Measurements from ENCODE around the gene IFI27.

IFI27 gene

DNA sequence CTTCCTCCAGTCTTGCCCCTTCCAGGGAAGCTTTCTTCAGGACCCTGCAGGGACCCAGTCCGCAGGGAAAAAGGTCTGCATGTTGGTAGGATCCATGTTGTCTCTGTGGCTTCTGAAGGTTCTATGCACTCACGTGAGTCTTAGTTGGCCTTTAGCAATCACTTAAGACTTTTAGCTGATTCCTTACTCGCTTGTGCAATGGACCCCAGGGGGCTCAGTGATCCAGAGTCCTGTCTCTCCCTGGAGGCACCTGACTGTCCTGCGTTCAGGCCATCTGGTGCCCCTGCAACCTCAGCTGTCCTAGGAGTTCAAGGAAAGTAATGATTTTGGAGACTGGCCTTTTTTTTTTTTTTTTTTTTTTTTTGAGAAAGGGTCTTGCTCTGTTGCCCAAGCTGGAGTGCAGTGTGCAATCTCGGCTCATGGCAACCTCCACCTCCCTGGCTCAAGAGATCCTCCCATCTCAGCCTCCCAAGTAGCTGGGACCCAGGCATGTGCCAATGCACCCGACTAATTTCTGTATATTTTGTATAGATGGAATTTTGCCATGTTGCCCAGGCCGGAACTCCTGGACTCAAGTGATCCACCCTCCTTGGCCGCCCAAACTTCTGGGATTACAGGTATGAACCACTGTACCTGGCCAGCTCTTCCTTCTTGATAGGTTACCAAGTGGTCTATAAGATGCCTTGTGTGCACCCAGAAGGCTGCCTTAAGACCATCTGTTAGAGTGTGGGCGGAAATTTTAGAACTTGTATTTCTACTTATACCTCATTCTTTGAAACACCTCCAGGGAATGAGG lies 14.2 kb downstream of the IFI27 start:
- no peaks in the 10 kb centered on the region for H3K27me3 ChIP-seq (ENCODE audit: control insufficient read depth, insufficient read depth, low read length)
- no peaks in the 10 kb centered on the region for H3K9me3 ChIP-seq (ENCODE audit: control insufficient read depth, insufficient read depth, low read length)
- no peak overlapping the region for H3K4me3 ChIP-seq (ENCODE audit: low read length)
- H3K36me3 ChIP-seq (ENCODE audit: control insufficient read depth, insufficient read depth, low read length) = no peaks in the 10 kb centered on the region
- WGBS (ENCODE audit: insufficient coverage, insufficient read length) = no CpG with 5 or more reads among the region's 9 CpGs
- DNase-seq (ENCODE audit: low read depth, low spot score) = no peak
- no peaks in the 10 kb centered on the region for H3K4me1 ChIP-seq (ENCODE audit: control insufficient read depth, insufficient read depth, low read length)
- no peak overlapping the region for H3K27ac ChIP-seq (ENCODE audit: low read length)

DNA sequence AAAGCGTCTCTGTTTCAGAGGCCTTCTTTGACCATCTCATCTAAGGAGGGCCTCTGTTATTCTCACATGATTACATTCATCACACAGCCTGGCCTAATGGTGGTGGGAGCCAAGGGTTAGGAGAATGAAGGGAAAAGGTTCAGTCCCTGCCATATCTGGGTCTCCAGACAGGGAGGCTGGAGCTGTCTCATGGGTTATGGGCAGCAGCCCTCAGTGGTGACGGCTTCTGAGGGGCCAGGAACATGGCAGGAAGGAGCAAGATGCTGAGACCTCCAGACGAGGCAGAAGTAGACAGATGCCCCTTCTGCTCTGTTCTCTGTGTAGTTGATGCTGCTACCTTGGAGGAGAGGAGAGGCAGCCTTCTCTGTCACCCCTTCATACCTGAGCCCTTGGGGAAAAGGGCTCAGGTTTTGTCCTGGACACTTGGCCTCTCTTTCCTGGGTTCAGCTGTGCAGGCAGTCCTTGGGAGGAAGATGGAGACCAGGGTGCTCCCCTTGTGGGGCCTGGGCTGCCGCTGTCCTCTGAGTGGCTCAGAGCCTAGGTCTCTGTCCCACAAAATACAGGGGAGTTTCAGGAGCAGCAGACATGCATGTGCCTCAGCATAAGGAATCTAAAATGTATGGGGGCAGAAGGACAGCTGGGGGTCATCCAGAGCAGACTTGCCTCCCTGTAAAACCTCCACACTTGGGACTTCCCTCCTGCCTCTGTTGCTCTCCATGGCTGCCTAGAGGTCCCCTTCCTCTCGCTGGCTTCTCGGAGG lies 15.3 kb downstream of the IFI27 start:
- no peaks in the 10 kb centered on the region for H3K4me1 ChIP-seq (ENCODE audit: control insufficient read depth, insufficient read depth, low read length)
- H3K9me3 ChIP-seq (ENCODE audit: control insufficient read depth, insufficient read depth, low read length) = no peaks in the 10 kb centered on the region
- WGBS (ENCODE audit: insufficient coverage, insufficient read length) = no CpG with 5 or more reads among the region's 6 CpGs
- no peaks in the 10 kb centered on the region for H3K36me3 ChIP-seq (ENCODE audit: control insufficient read depth, insufficient read depth, low read length)
- H3K27ac ChIP-seq (ENCODE audit: low read length) = no peak overlapping the region
- no peak for DNase-seq (ENCODE audit: low read depth, low spot score)
- no peaks in the 10 kb centered on the region for H3K27me3 ChIP-seq (ENCODE audit: control insufficient read depth, insufficient read depth, low read length)
- H3K4me3 ChIP-seq (ENCODE audit: low read length) = no peak overlapping the region

DNA sequence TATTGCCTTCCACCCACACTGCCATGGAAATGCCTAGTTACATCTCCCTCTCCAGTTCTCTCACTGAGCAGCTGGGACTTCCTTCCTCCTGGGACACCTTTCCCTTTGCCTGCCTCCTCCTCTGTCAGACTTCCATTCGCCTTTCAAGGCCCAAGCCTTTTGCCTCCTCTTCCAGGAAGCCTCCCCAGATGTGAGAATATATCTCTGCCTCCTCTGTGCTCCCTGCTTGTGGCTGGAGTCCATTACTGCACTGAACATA lies 15.8 kb downstream of the IFI27 start:
- Histone ChIP-seq H3K4me1 (ENCODE audit: control insufficient read depth, insufficient read depth, low read length) (no peaks in the 10 kb centered on the region), H3K27me3 (ENCODE audit: control insufficient read depth, insufficient read depth, low read length) (no peaks in the 10 kb centered on the region), H3K4me3 (ENCODE audit: low read length) (no peak overlapping the region), H3K27ac (ENCODE audit: low read length) (no peak overlapping the region), H3K36me3 (ENCODE audit: control insufficient read depth, insufficient read depth, low read length) (no peaks in the 10 kb centered on the region), H3K9me3 (ENCODE audit: control insufficient read depth, insufficient read depth, low read length) (no peaks in the 10 kb centered on the region)
- no peak for DNase-seq (ENCODE audit: low read depth, low spot score)
- no CpG with 5 or more reads among the region's 1 CpG for whole genome bisulfite sequencing (ENCODE audit: insufficient coverage, insufficient read length)

DNA sequence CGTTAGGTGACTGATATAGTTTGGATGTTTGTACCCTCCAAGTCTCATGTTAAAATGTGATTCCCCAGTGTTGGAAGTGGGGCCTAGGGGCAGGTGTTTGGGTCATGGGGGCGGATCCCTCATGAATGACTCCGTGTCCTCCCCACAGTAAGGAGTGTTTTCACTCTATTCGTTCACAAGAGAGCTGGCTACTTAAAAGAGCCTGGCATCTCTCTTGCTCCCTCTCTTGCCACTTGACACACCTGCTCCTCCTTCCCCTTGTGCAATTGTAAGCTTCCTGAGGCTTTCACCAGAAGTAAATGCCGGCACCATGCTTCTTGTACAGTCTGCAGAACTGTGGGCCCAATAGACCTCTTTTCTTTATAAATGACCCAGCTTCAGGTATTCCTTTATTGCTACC lies 16.3 kb downstream of the IFI27 start:
- DNase-seq (ENCODE audit: low read depth, low spot score) = no peak
- no peaks in the 10 kb centered on the region for H3K4me1 ChIP-seq (ENCODE audit: control insufficient read depth, insufficient read depth, low read length)
- no peaks in the 10 kb centered on the region for H3K9me3 ChIP-seq (ENCODE audit: control insufficient read depth, insufficient read depth, low read length)
- H3K27me3 ChIP-seq (ENCODE audit: control insufficient read depth, insufficient read depth, low read length) = no peaks in the 10 kb centered on the region
- no peak overlapping the region for H3K27ac ChIP-seq (ENCODE audit: low read length)
- WGBS (ENCODE audit: insufficient coverage, insufficient read length) = no CpG with 5 or more reads among the region's 5 CpGs
- no peak overlapping the region for H3K4me3 ChIP-seq (ENCODE audit: low read length)
- H3K36me3 ChIP-seq (ENCODE audit: control insufficient read depth, insufficient read depth, low read length) = no peaks in the 10 kb centered on the region

DNA sequence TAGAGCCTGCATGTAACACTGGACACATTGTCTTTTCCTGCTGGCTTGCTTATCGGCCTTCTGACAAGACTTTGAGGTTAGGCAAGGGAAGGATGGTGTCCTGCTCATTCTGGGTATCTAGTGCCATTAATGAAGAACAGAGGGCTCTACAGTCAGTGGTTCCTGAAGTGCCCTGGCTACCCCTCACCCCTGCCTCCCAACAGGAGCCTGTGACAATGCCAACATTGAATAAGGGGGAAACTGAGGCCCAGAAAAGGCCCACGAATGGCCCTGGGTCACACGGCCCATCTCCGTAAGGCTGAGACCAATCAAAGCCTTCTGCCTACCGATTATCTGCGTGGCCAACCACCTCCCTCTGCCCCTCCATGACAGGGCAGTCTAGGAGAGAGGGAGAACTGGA lies 16.8 kb downstream of the IFI27 start:
- Histone ChIP-seq H3K4me3 (ENCODE audit: low read length) (no peak overlapping the region), H3K9me3 (ENCODE audit: control insufficient read depth, insufficient read depth, low read length) (no peaks in the 10 kb centered on the region), H3K27me3 (ENCODE audit: control insufficient read depth, insufficient read depth, low read length) (no peaks in the 10 kb centered on the region), H3K27ac (ENCODE audit: low read length) (no peak overlapping the region), H3K4me1 (ENCODE audit: control insufficient read depth, insufficient read depth, low read length) (no peaks in the 10 kb centered on the region), H3K36me3 (ENCODE audit: control insufficient read depth, insufficient read depth, low read length) (no peaks in the 10 kb centered on the region)
- no CpG with 5 or more reads among the region's 6 CpGs for WGBS (ENCODE audit: insufficient coverage, insufficient read length)
- no peak for DNase-seq (ENCODE audit: low read depth, low spot score)

DNA sequence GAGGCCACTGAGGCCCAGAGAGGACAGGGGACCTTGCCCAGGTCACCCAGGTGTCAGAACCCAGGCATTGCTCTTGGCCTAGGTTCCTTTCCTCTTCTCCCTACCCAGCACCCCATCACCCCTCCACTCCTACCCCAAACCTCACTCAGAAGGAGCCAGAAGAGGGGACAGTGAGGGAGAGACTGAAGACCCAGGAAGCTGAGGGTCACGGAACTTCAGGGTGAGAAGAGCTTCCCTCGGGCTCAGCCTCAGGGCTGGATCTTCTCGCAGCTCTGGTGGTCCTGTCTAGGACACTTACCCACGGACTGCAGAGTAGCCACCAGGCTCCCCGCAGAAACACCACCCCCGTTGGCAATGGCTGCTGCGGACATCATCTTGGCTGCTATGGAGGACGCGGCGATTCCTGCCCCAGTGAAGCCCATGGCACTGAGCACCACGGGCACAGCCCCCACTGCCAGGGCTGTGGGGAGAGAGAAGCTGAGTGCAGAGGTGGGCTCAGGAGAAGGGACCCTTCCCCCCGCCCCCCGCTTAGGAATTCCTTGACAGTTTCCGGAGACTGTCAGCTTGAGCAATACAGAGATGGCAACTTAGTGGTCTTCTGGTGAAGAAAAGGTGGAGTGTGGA lies 17.8 kb downstream of the IFI27 start:
- DNase-seq (ENCODE audit: low read depth, low spot score) = no peak
- Histone ChIP-seq H3K36me3 (ENCODE audit: control insufficient read depth, insufficient read depth, low read length) (no peaks in the 10 kb centered on the region), H3K27ac (ENCODE audit: low read length) (no peak overlapping the region), H3K9me3 (ENCODE audit: control insufficient read depth, insufficient read depth, low read length) (no peaks in the 10 kb centered on the region), H3K27me3 (ENCODE audit: control insufficient read depth, insufficient read depth, low read length) (no peaks in the 10 kb centered on the region), H3K4me1 (ENCODE audit: control insufficient read depth, insufficient read depth, low read length) (no peaks in the 10 kb centered on the region), H3K4me3 (ENCODE audit: low read length) (no peak overlapping the region; the same call in 1 of the 2 replicates)
- WGBS (ENCODE audit: insufficient coverage, insufficient read length) = no CpG with 5 or more reads among the region's 14 CpGs

DNA sequence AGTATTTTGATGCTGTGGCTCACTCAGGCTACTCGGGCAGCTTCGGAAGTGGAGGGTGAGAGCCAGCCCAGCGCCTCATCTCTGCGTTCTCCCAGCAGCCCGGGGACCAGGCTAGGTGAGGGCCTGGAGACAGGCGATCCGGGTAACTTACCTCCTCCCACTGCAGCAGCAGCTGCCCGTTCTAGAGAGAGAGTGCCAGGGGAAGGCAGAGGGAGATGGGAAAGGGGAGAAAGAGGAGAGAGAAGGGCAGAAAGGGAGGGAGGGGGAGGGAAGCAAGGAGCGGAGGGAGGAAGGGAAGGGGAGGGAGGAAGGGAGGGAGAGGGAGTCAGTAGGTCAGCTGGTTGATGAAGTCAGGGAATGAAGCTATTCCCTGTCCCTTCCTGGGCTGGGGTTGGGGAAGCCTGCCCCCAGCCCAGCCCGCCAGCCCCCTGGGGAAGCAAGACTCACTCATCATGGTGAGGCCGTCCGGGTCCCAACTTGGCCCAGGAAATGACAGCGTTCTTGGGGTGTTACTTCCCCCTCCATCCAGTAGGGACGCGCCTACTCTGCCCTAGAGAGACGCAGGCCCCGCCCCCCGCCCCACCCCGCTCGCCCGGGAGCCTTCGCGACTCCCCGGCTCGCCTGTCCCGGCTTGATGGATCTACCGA lies 18.7 kb downstream of the IFI27 start, which contains the start of gene IFI27L2:
Gene IFI27L2 (minus strand): TSS at position 494 of the 647 bp plus-strand sequence. CDS start 40 bp downstream, at position 454.
- Histone ChIP-seq H3K27ac (ENCODE audit: low read length) (no peak within 1 kb of the TSS), H3K9me3 (ENCODE audit: control insufficient read depth, insufficient read depth, low read length) (no peaks in the 10 kb centered on the region), H3K4me1 (ENCODE audit: control insufficient read depth, insufficient read depth, low read length) (no peaks in the 10 kb centered on the region), H3K36me3 (ENCODE audit: control insufficient read depth, insufficient read depth, low read length) (no peaks in the 10 kb centered on the region), H3K4me3 (ENCODE audit: low read length) (peak within 1 kb of the TSS; percentile 69; the same call in 1 of the 2 replicates), H3K27me3 (ENCODE audit: control insufficient read depth, insufficient read depth, low read length) (no peaks in the 10 kb centered on the region)
- DNase-seq (ENCODE audit: low read depth, low spot score) = no peak
- no CpG with 5 or more reads among the region's 27 CpGs for WGBS (ENCODE audit: insufficient coverage, insufficient read length)

DNA sequence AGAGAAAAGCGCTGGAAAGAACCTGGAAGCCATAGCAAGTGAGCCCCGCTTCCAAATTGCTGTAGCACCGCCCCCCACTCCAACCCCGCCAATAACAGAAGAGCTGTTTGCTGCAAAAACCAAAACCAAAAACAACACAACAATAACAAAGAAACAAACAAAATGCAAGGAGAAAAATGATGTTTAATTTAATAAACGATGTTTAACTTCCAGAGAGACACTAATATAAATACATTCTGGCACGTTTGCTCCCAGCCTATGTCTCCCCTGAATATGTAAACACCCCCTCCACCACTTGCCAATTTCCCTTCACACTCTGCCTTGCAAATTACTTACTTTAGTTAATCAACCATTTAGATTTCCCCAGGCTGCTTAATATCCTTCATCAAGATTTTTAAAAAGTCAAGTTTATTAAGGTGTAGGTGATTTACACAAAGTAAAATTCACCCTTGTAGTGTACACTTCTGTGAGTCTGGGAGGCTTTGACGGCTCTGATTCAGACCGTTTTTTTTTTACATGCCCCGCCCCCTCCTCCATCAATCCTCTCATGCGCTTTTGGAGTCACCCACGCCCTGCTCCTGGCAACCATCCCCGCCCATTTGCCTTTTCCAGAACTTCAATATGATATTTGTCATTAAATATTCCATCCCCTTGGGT lies 19.4 kb downstream of the IFI27 start:
- DNase-seq (ENCODE audit: low read depth, low spot score) = no peak
- peak overlapping the region; percentile 33; the same call in 1 of the 2 replicates for H3K4me3 ChIP-seq (ENCODE audit: low read length)
- no CpG with 5 or more reads among the region's 12 CpGs for WGBS (ENCODE audit: insufficient coverage, insufficient read length)
- no peak overlapping the region for H3K27ac ChIP-seq (ENCODE audit: low read length)
- no peaks in the 10 kb centered on the region for H3K27me3 ChIP-seq (ENCODE audit: control insufficient read depth, insufficient read depth, low read length)
- no peaks in the 10 kb centered on the region for H3K4me1 ChIP-seq (ENCODE audit: control insufficient read depth, insufficient read depth, low read length)
- H3K9me3 ChIP-seq (ENCODE audit: control insufficient read depth, insufficient read depth, low read length) = no peaks in the 10 kb centered on the region
- no peaks in the 10 kb centered on the region for H3K36me3 ChIP-seq (ENCODE audit: control insufficient read depth, insufficient read depth, low read length)

DNA sequence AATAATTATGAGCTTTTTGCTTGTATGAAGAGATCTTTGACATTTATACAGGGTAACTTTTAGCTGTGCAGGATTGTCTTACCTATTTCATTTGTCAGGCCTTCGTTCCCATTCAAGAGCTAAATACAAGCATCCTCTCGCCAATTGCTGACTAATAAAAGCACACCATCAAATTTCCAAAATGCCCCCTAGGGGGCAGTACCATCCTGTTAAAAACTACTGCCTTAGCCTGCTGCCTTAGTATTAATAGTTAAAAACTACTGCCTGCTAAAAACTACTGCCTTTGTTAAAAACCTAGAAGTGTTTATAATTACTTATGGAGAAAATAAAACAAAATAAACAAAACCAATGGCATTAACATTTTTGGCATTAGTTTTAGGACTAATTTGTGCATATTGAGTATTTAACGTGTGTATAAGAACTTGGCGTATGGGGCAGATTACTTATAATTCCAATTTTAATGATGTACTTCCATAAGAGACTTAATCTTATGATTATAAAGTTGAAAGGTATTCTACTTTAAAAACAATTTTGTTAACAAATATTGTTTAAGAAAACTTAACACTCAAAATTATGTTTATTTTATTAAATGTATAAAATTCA lies 21.9 kb downstream of the IFI27 start:
- no peak for DNase-seq (ENCODE audit: low read depth, low spot score)
- H3K9me3 ChIP-seq (ENCODE audit: control insufficient read depth, insufficient read depth, low read length) = no peaks in the 10 kb centered on the region
- H3K4me3 ChIP-seq (ENCODE audit: low read length) = no peak overlapping the region
- no peaks in the 10 kb centered on the region for H3K27me3 ChIP-seq (ENCODE audit: control insufficient read depth, insufficient read depth, low read length)
- H3K4me1 ChIP-seq (ENCODE audit: control insufficient read depth, insufficient read depth, low read length) = no peaks in the 10 kb centered on the region
- H3K36me3 ChIP-seq (ENCODE audit: control insufficient read depth, insufficient read depth, low read length) = no peaks in the 10 kb centered on the region
- no peak overlapping the region for H3K27ac ChIP-seq (ENCODE audit: low read length)
- no CpG with 5 or more reads among the region's 4 CpGs for WGBS (ENCODE audit: insufficient coverage, insufficient read length)

DNA sequence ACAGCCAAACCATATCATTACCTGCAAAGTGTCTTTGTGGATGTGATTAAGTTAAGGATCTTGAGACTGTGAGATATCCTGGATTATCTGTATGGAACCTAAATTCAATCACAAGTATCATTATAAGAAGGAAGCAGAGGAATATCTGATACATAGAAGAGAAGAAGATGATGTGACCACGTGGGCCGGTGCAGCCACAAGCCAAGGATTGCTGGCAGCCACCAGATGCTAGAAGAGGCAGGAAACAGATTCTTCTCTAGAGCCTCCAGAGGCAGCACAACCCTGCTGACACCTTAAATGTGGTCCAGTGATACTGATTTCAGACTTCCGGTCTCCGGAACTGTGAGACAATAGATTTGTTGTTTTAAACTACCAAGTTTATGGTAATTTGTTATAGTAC lies 24.9 kb downstream of the IFI27 start:
- no peak for DNase-seq (ENCODE audit: low read depth, low spot score)
- no peak overlapping the region for H3K4me3 ChIP-seq (ENCODE audit: low read length)
- no peaks in the 10 kb centered on the region for H3K36me3 ChIP-seq (ENCODE audit: control insufficient read depth, insufficient read depth, low read length)
- no peak overlapping the region for H3K27ac ChIP-seq (ENCODE audit: low read length)
- peaks cover 5% of the 10 kb centered on the region for H3K4me1 ChIP-seq (ENCODE audit: control insufficient read depth, insufficient read depth, low read length)
- H3K27me3 ChIP-seq (ENCODE audit: control insufficient read depth, insufficient read depth, low read length) = no peaks in the 10 kb centered on the region
- no peaks in the 10 kb centered on the region for H3K9me3 ChIP-seq (ENCODE audit: control insufficient read depth, insufficient read depth, low read length)
- WGBS (ENCODE audit: insufficient coverage, insufficient read length) = no CpG with 5 or more reads among the region's 4 CpGs
